Gastroesophageal sphincter (tissue), 4 donors: ENCODE results near the gene C1orf185. TPM values are rescaled to one million over a fixed set of nuclear protein-coding genes. Genes with fewer than 3 reads are reported as not detected.

Experiments used
- ATAC-seq: fragments of 150-250 bp; one replicate; pipeline ENCODE4 v1.9.1; 2016; ENCODE audit warnings: mild to moderate bottlenecking, moderate library complexity
- H3K27ac ChIP-seq, 4 donors: fragments of 200-600 bp; sonication (generic) in 3 of 4; 1 replicate in 3 of 4; 2 replicates in 1 of 4; pipeline ENCODE4 v1.5.1; 2016 to 2019
- H3K27me3 ChIP-seq: fragments of 200-600 bp; sonication (generic); one replicate; pipeline ENCODE4 v1.5.1; 2019
- H3K36me3 ChIP-seq, 2 donors: fragments of 200-600 bp; sonication (generic); one replicate each; pipeline ENCODE4 v1.5.1; 2019; ENCODE audit warnings: control low read depth in 1 of 2
- H3K4me1 ChIP-seq, 3 donors: fragments of 200-600 bp; sonication (generic); 1 replicate in 2 of 3; 2 replicates in 1 of 3; pipeline ENCODE4 v1.5.1; 2016 to 2019; ENCODE audit warnings: control low read depth in 2 of 3
- H3K4me3 ChIP-seq, 2 donors: fragments of 200-600 bp; sonication (generic); one replicate each; pipeline ENCODE4 v1.5.1; 2019; ENCODE audit warnings: mild to moderate bottlenecking in 1 of 2, moderate library complexity in 1 of 2
- H3K9me3 ChIP-seq, 3 donors: fragments of 200-600 bp; sonication (generic); one replicate each; pipeline ENCODE4 v1.5.1; 2017 to 2019; ENCODE audit warnings: control low read depth in 2 of 3
- EP300 ChIP-seq: sonication (generic); formaldehyde crosslinking; IDR thresholded peaks from one replicate; pipeline ENCODE4 v1.6.1; 2017; ENCODE audit warnings: antibody characterized with exemption, mild to moderate bottlenecking
- POLR2A ChIP-seq, 2 donors: fragments of 450-650 bp; IDR thresholded peaks; one replicate each; pipeline ENCODE4 v1.6.1; 2017; ENCODE audit warnings: antibody characterized with exemption in 2 of 2, mild to moderate bottlenecking in 2 of 2, moderate library complexity in 1 of 2
- POLR2AphosphoS5 ChIP-seq: sonication (generic); formaldehyde crosslinking; IDR thresholded peaks from one replicate; pipeline ENCODE4 v1.6.1; 2017; ENCODE audit warnings: antibody characterized with exemption
- WGBS, 2 donors: methylation state at CpG; one replicate each; pipeline ENCODE4 v1.1.5; 2018; ENCODE audit warnings: low coverage in 1 of 2; 5-methylcytosine and 5-hydroxymethylcytosine counted together
- total RNA-seq, 4 donors: library from RNA; depleted of rRNA; stranded (reverse); fragments of >200 nt; gene quantifications; one replicate each; pipeline ENCODE4 v1.1.0, GENCODE V29; 2016
- TF ChIP-seq, protein P1 (sequence below), 4 experiments: fragments of 200-600 bp in 2 of 4; fragments of 450-650 bp in 2 of 4; sonication (generic) in 1 of 4; IDR thresholded peaks; one replicate each; pipeline ENCODE4 v1.5.1; 2017 to 2019; ENCODE audit warnings: antibody characterized with exemption in 4 of 4, mild to moderate bottlenecking in 2 of 4, moderate library complexity in 2 of 4

C1orf185 gene
- total RNA-seq, 4 donors from 2014 or later = not detected

DNA sequence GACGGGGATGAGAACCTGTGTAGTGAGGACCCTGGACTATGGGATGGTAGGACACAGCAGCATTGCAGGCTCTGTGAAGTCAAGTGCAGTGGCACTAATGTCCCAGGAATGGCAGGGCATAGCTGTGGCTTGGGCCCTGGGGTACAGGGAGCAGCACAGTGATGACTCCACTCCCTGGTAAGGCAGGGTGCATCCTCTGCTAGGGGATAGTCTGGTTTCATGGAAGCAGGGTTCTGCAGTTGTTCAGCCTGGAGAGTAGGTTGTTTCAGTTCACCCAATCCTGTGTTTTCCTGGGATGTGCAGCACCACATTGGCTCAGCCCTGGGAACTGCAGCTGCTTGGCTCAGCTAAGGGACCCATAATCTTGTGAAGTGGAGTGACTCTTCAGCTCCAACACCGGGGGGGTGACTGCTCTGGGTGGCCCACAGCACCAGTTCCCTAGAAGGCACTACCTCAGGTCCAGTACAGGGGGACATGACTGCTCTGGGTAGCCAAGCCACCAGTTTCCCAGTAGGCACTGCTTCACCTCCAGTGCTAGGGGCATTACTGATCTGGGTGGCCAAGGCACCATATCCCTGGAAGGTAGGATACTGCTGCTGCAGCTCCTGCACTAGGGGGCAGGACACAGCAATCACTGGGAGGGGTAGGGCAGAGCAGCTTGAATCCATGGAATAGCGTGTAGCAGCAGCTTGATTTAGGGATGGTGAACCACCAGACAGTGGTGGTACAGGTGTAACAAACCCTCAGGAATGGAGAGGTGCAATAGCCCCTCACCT is 15.3 kb upstream of the C1orf185 start:
- Histone ChIP-seq H3K36me3 (no peaks in the 10 kb centered on the region), H3K4me3 (no peak overlapping the region), H3K27me3 (peaks cover 18% of the 10 kb centered on the region), H3K9me3 (no peaks in the 10 kb centered on the region), H3K27ac (no peak overlapping the region), H3K4me1 (no peaks in the 10 kb centered on the region)
- no peak for ATAC-seq
- TF ChIP-seq EP300 (no peak), POLR2AphosphoS5 (no peak), POLR2A (IDR thresholded peaks at IDR 0.05) (no peak)
- TF ChIP-seq, protein P1, sequence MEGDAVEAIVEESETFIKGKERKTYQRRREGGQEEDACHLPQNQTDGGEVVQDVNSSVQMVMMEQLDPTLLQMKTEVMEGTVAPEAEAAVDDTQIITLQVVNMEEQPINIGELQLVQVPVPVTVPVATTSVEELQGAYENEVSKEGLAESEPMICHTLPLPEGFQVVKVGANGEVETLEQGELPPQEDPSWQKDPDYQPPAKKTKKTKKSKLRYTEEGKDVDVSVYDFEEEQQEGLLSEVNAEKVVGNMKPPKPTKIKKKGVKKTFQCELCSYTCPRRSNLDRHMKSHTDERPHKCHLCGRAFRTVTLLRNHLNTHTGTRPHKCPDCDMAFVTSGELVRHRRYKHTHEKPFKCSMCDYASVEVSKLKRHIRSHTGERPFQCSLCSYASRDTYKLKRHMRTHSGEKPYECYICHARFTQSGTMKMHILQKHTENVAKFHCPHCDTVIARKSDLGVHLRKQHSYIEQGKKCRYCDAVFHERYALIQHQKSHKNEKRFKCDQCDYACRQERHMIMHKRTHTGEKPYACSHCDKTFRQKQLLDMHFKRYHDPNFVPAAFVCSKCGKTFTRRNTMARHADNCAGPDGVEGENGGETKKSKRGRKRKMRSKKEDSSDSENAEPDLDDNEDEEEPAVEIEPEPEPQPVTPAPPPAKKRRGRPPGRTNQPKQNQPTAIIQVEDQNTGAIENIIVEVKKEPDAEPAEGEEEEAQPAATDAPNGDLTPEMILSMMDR (IDR thresholded peaks at IDR 0.05) = no peak
- 50 to 67% methylated on average over 1 of the region's 3 CpGs for WGBS, 2 donors

DNA sequence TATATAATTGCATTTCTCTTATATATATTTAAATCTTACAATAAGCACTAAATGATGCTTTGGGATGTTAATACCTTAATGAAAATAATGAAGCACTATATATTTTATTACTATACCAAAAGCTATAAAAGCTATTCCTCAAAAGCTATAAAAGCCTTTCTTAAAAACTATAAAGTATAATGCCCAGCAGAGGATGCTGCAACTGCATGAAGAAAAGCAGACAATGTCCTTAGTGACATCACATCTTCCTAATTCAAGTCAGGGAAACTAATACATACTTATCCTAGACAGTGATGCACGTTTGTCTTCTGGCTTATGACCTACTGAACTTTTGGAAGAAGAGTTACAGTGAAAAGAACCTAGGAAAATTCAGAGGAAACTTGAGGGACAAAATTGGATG is 13.6 kb upstream of the C1orf185 start:
- Histone ChIP-seq H3K27me3 (peaks cover 18% of the 10 kb centered on the region), H3K9me3 (no peaks in the 10 kb centered on the region), H3K36me3 (no peaks in the 10 kb centered on the region), H3K4me1 (no peaks in the 10 kb centered on the region), H3K4me3 (no peak overlapping the region), H3K27ac (no peak overlapping the region)
- TF ChIP-seq POLR2AphosphoS5 (no peak), EP300 (no peak), POLR2A (IDR thresholded peaks at IDR 0.05) (no peak)
- TF ChIP-seq, protein P1 (IDR thresholded peaks at IDR 0.05) = no peak
- ATAC-seq = no peak
- 27 to 37% methylated on average over 1 of the region's 1 CpG for WGBS, 2 donors

DNA sequence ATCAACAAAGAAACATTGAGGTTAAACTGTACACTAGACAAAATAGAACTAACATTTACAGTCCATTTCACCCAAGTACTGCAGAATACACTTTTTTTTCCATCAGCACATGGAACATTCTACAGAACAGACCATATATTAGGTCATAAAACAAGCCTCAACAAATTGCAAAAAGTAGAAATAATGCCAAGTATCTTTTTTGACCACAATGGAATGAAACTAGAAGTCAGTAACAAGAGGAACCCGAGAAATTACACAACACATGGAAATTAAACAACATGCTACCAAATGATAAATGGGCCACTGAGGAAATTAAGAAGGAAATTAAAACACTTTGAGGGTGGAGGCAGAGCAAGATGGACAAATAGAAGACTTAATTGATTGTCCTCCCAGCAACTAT is 8.4 kb upstream of the C1orf185 start:
- Histone ChIP-seq H3K4me3 (no peak overlapping the region), H3K27ac (no peak overlapping the region), H3K36me3 (no peaks in the 10 kb centered on the region), H3K27me3 (peaks cover 15% of the 10 kb centered on the region), H3K9me3 (peaks cover 0 to 16% (median 0%) of the 10 kb centered on the region in 3 donors), H3K4me1 (no peaks in the 10 kb centered on the region)
- TF ChIP-seq EP300 = no peak
- no peak for TF ChIP-seq POLR2AphosphoS5
- TF ChIP-seq, protein P1 (IDR thresholded peaks at IDR 0.05) = no peak
- TF ChIP-seq POLR2A (IDR thresholded peaks at IDR 0.05) = no peak
- WGBS, 2 donors = 53 to 63% methylated on average over 1 of the region's 1 CpG
- ATAC-seq = no peak

DNA sequence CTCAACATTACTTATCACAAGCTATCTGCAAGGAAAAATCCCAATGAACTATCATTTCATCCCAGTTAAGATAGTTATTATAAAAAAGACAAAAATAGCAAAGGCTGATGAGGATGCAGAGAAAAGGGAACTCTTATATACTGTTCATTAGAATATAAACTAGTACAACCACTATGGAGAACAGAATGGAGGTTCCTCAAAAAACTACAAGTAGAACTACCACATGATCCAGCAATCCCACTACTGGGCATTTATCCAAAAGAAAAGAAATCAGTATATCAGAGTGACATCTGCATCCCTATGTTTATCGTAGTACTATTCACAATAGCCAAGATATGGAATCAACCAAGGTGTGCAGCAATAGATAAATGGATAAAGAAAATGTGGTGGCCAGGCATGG is 4.9 kb upstream of the C1orf185 start:
- peaks cover 0 to 16% (median 0%) of the 10 kb centered on the region in 3 donors for H3K9me3 ChIP-seq
- TF ChIP-seq POLR2A (IDR thresholded peaks at IDR 0.05) = no peak
- TF ChIP-seq, protein P1 (IDR thresholded peaks at IDR 0.05) = no peak
- peaks cover 15% of the 10 kb centered on the region for H3K27me3 ChIP-seq
- H3K27ac ChIP-seq = no peak overlapping the region
- ATAC-seq = no peak
- no peaks in the 10 kb centered on the region for H3K4me1 ChIP-seq
- no peak overlapping the region for H3K4me3 ChIP-seq
- 71 to 78% methylated on average over 1 of the region's 1 CpG for WGBS, 2 donors
- H3K36me3 ChIP-seq = no peaks in the 10 kb centered on the region

DNA sequence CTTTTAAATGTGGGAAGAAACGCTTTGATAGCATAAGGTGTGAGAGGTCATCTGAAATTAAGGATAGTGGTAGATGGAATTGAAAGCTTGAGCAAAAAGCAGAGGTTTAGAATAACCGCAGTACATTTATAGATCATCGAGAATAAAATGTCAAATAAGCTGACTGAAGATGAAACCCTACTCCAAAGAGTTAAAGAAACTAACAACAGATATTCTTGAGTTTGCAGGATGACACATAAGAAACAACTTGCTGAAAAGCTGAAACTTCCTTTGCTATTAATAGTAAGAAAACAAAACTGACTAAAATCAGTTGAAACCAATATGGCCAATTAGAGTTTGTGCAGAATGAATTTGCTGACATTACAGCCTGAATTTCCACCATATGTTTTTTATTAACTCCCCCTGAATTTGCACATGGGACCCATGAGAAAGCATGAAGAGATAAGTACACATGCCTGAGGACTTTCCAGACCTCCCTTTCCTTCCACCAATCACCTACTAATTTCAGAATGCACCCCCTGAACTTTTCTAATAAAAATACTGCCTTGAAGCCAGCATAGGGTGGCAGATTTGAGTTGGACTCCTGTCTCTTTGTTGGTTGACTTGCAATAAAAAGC is 1.7 kb upstream of the C1orf185 start:
- no peaks in the 10 kb centered on the region for H3K4me1 ChIP-seq
- ATAC-seq = no peak
- no peaks in the 10 kb centered on the region for H3K36me3 ChIP-seq
- peaks cover 0 to 11% (median 0%) of the 10 kb centered on the region in 3 donors for H3K9me3 ChIP-seq
- H3K27me3 ChIP-seq = peaks cover under 1% of the 10 kb centered on the region
- WGBS, 2 donors = 69 to 87% methylated on average over 3 of the region's 3 CpGs
- no peak overlapping the region for H3K27ac ChIP-seq
- TF ChIP-seq, protein P1 (IDR thresholded peaks at IDR 0.05) = no peak
- TF ChIP-seq POLR2AphosphoS5 (no peak), POLR2A (IDR thresholded peaks at IDR 0.05) (no peak), EP300 (no peak)
- no peak overlapping the region for H3K4me3 ChIP-seq
